ENCODE results near the gene INTS3.

INTS3 gene, protein sequence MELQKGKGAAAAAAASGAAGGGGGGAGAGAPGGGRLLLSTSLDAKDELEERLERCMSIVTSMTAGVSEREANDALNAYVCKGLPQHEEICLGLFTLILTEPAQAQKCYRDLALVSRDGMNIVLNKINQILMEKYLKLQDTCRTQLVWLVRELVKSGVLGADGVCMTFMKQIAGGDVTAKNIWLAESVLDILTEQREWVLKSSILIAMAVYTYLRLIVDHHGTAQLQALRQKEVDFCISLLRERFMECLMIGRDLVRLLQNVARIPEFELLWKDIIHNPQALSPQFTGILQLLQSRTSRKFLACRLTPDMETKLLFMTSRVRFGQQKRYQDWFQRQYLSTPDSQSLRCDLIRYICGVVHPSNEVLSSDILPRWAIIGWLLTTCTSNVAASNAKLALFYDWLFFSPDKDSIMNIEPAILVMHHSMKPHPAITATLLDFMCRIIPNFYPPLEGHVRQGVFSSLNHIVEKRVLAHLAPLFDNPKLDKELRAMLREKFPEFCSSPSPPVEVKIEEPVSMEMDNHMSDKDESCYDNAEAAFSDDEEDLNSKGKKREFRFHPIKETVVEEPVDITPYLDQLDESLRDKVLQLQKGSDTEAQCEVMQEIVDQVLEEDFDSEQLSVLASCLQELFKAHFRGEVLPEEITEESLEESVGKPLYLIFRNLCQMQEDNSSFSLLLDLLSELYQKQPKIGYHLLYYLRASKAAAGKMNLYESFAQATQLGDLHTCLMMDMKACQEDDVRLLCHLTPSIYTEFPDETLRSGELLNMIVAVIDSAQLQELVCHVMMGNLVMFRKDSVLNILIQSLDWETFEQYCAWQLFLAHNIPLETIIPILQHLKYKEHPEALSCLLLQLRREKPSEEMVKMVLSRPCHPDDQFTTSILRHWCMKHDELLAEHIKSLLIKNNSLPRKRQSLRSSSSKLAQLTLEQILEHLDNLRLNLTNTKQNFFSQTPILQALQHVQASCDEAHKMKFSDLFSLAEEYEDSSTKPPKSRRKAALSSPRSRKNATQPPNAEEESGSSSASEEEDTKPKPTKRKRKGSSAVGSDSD

DNA sequence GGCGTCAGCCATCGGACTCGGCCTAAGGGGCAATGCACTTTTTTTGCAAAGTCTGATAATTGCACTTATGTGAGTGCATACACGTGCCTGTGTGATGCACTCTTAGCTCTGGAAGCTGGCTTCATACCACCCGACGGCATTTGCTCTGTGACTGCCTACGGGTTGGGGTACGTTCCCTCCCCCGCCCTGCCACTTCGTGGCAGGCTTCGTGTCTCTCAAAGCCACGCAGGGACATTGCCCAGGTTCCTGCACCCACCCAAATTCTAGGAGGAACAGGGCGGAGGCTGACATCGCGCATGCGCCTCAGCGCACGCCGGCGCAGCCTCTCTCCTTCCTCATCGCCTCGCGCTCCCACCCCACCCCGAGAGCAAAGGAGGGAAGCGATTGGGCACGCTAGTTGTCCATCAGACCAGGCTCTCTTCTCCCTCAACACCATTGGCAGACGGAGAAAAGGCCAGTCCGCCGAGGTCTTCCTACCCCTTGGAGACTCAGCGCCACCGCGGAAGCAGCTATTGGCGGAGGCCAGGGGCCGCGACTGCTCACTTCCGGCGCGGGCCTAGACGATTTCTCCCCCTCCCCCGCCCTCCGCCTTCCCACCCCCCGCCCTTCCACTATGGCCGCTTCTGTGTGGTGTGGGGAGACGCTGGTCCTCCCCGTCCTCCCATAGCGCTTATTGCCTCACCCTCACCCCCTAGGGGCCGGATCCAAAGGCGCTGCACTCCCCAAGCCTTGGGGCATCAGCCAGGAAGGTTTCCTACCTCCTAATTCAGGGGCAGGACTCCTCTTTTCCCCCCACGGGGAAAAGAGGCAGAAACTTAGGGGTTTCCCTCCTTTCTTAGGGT lies at the start of gene INTS3:
TSS of gene INTS3 (plus strand) at position 588 of the 842 bp plus-strand sequence. CDS start 585 bp downstream, outside the sequence.
- DNase-seq = peak; percentile 99

DNA sequence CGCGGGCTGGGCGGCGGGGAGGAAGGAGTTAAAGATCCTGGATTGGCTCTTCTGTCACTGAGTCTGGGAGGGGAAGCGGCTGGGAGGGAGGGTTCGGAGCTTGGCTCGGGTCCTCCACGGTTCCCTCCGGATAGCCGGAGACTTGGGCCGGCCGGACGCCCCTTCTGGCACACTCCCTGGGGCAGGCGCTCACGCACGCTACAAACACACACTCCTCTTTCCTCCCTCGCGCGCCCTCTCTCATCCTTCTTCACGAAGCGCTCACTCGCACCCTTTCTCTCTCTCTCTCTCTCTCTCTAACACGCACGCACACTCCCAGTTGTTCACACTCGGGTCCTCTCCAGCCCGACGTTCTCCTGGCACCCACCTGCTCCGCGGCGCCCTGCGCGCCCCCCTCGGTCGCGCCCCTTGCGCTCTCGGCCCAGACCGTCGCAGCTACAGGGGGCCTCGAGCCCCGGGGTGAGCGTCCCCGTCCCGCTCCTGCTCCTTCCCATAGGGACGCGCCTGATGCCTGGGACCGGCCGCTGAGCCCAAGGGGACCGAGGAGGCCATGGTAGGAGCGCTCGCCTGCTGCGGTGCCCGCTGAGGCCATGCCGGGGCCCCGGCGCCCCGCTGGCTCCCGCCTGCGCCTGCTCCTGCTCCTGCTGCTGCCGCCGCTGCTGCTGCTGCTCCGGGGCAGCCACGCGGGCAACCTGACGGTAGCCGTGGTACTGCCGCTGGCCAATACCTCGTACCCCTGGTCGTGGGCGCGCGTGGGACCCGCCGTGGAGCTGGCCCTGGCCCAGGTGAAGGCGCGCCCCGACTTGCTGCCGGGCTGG lies 49.1 kb upstream of the INTS3 start, which contains the start of gene NPR1:
TSS of gene NPR1 (plus strand) at position 170 of the 818 bp plus-strand sequence. CDS start at position 591, 421 bp downstream.
- no peak for DNase-seq

DNA sequence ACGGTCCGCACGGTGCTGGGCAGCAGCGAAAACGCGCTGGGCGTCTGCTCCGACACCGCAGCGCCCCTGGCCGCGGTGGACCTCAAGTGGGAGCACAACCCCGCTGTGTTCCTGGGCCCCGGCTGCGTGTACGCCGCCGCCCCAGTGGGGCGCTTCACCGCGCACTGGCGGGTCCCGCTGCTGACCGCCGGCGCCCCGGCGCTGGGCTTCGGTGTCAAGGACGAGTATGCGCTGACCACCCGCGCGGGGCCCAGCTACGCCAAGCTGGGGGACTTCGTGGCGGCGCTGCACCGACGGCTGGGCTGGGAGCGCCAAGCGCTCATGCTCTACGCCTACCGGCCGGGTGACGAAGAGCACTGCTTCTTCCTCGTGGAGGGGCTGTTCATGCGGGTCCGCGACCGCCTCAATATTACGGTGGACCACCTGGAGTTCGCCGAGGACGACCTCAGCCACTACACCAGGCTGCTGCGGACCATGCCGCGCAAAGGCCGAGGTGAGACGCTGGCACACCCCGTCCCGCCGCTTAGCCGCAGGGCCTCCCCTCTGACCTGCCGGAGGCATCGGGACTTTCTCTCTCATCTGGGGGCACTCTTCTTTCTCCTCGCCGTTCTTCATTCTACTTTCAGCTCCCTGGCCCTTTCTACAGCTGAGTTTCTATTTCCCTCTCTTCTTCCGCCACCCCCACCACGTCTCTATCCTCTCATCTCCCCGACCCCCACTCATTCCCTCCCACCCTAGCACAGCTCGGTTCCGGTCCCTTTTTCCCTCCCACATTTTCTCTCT lies 48.3 kb upstream of the INTS3 start:
- no peak for DNase-seq

DNA sequence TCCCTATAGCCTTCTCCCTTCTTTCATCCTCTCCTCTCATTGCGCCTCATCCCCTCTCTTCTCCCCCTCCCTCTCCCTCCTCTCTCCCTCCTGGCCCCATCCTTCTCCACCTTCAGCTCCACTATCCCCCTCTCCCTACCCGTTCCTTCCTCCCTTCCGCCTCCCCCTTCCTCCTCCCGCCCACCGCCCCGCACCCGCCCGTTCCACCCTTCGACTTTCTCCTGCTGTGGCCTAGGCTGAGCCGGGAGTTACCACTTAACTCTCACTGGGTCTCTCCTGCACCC lies 47.8 kb upstream of the INTS3 start:
- DNase-seq = no peak

DNA sequence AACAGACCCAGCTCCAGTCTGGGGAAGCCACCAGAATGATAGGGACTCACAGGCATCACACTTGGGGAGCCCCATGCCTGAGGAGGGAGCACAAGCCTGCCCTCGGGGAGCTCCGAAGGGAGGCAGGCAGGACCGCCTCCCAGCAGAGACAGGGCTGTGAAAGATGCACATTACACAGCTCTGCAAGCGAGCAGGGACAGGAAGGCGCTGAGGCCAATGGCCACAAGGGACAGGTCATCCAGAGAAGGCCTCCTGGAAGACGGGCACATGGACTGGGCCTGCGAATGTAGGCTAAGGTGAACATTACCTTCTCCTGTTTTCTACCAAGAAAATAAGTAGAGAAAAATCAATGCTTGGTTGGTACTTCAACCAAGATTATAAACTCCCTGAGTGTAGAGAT lies 45.1 kb upstream of the INTS3 start:
- DNase-seq = no peak

DNA sequence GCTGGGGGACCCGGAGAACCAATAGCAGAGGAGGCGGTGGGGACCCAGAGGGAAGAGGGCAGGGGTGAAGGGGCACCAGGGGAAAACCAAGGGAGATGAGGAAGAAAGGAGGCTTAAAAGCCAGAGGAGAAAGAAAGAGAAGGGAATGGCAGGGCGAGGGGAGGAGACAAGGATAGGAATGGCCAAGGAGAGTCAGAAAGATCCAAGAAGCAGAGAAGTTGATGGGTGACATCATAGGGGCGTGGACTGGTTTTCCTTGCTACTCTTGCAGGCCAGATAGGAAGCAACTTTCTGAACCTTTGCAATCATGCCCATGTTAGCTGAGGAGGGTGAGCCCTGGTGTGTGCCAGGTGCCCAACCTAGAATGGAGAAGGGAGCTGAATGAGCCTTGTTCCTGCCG lies 44.0 kb upstream of the INTS3 start:
- no peak for DNase-seq

DNA sequence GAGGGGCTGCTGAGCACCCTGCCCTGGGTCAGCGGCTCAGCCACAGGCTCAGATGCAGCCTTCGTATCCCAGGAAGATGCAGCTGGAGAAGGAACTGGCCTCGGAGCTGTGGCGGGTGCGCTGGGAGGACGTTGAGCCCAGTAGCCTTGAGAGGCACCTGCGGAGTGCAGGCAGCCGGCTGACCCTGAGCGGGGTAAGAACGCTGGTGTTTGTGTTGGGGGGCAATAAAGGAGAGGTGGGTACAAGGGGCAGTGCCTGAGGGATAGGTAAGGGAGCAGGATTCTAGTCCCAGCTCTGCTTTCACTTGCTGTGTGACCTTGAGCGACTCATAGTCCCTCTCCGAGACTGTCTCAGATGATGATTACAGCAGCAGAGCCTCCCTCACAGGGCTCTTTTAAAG lies 43.0 kb upstream of the INTS3 start:
- DNase-seq = no peak

DNA sequence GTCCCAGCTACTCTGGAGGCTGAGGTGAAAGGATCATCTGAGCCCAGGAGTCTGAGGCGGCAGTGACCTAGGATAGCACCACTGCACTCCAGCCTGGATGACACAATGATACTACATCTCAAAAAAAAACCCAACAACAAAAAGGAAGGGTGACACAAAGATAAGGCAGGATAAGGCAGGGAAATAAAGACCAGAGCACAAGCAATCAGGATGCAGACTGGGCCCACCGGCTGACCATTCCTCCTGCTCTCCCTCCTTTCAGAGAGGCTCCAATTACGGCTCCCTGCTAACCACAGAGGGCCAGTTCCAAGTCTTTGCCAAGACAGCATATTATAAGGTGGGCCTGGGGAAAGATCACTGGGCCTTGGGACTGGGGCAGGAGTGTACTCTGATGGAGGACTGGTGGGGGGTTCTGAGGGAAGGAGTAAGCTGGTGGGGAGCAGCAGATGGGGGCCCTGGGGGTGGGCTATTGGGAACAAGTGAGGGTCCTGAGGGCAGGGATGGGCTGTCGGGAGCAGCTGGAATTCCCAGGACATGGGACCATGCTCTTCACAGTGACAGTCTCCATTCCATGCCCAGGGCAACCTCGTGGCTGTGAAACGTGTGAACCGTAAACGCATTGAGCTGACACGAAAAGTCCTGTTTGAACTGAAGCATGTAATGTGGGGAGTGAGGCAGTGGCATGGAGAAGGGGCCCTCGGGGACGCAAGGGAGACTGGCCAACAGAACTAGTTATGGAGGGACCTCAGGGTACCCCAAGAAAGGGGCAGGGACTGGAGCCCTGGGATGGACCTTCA lies 42.1 kb upstream of the INTS3 start:
- no peak for DNase-seq

DNA sequence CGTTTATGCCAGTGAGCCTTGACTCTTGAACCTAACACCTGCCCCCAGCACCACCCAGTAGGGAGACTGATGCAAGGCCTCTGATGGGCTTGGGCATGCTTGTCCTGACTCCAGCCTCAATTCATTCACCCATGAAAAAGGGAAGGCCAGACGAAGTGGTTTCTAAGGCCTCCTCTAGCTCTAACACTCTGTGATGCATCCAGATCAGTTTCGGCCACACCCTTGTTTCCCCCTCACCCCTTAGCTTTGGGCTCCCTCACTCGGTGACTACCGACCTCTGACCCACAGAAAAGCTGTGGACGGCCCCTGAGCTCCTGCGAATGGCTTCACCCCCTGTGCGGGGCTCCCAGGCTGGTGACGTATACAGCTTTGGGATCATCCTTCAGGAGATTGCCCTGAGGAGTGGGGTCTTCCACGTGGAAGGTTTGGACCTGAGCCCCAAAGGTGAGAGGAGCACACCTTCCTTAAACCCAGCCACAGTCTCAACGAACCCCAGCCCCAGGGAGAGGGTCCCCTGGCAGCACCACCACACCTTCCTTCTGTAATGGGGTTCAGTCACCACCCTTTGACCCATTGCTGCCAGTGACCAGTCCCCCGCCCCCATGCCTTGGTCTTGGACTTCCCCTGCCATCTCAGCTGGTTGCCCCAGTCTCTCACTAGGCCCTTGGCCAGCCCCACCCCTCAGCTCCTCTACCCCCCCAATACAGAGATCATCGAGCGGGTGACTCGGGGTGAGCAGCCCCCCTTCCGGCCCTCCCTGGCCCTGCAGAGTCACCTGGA lies 40.3 kb upstream of the INTS3 start:
- no peak for DNase-seq

DNA sequence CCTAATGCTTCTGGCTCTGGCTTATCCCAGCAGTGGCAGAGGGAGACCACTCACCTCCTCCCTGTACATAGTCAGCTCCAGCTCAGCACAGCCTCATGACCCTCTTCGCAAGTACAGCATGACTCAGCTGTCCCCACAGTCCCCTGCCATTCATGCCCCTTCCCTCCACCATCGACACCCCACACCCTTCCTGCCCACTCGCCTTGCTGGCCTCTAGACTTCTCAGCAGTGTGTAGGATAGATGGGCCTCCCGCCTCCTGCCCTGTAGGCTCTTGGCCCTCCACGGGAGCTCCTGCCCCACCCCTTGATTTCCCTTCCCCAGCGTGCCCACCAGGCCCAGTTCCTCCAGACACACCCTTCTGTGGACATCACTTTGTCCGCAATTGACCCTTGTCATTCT lies 39.6 kb upstream of the INTS3 start:
- no peak for DNase-seq

DNA sequence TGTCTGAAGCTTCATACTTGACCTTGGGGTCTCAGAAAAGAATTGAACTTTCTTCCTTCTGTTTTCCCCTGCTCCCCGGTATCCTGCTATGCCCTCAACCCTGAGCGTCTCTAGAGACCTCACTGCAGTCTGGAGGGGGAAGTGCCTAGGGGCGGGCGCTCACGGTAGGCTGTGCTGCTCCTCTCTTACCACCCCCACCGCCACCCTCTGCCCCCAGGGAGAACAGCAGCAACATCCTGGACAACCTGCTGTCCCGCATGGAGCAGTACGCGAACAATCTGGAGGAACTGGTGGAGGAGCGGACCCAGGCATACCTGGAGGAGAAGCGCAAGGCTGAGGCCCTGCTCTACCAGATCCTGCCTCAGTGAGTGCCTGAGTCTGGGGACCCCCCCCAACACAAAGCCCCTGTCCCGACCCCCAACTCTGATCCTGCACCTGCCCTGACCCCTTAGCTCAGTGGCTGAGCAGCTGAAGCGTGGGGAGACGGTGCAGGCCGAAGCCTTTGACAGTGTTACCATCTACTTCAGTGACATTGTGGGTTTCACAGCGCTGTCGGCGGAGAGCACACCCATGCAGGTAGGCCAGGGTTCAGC lies 39.0 kb upstream of the INTS3 start:
- DNase-seq = no peak

DNA sequence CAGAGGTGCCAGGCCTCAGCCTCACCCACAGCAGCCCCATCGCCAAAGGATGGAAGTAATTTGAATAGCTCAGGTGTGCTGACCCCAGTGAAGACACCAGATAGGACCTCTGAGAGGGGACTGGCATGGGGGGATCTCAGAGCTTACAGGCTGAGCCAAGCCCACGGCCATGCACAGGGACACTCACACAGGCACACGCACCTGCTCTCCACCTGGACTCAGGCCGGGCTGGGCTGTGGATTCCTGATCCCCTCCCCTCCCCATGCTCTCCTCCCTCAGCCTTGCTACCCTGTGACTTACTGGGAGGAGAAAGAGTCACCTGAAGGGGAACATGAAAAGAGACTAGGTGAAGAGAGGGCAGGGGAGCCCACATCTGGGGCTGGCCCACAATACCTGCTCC lies 34.4 kb upstream of the INTS3 start:
- no peak for DNase-seq

DNA sequence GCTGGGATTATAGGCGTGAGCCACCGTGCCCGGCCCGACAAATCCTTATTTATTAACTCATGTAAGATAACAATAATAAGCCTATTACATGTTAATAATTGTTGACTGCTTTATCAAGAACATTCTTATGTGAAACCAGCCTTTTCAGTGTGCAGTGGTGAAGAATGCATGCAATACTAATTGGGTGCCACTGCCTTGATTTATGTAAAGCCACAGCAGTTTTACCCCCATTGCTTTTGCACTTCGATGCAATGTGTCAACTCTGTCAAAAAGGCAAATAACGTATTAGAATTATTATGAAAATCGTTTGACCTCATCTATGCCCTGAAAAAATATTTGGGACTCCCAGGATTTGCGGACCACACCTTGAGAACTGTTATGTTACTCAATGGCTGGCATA lies 31.1 kb upstream of the INTS3 start:
- DNase-seq = no peak

DNA sequence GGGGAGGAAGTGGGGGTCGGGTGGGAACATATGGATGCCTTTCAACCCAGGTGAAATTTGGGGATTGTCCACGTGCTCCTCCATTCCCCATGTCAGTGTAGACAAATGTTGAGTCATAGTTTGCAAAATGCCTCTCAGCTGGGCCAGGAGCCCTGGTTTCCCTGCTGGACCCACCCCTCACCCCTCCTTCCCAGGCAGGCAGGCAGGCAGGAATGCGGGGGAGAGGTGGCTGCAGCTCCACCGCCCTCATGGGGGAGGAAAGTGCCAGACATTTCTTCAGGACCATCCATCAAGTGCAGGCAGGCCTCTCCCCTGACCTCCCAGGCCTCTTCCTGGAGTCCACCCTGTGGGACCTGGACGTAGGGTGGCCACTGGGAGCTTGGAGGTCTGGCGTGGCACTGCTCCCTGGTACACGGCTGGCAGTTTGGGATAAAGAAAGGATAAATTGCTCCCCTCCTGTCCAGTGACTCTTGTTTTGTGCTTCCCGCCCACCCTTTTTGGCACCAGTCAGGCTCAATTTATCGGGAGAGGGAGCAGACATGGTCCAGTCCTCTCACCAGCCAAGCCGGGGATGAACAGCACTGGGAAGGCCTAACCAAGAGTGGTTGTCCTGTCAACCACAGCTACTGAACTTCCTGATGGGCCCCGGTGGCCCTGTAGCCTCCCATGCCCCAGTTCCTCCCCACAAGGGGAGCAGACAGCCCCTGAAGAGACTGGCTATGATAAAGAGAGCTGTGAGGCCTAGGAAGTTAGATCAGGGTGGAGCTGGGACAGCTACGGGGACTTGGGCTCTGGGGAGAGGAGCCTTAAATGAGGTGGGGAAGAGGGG lies 30.4 kb upstream of the INTS3 start:
- no peak for DNase-seq

DNA sequence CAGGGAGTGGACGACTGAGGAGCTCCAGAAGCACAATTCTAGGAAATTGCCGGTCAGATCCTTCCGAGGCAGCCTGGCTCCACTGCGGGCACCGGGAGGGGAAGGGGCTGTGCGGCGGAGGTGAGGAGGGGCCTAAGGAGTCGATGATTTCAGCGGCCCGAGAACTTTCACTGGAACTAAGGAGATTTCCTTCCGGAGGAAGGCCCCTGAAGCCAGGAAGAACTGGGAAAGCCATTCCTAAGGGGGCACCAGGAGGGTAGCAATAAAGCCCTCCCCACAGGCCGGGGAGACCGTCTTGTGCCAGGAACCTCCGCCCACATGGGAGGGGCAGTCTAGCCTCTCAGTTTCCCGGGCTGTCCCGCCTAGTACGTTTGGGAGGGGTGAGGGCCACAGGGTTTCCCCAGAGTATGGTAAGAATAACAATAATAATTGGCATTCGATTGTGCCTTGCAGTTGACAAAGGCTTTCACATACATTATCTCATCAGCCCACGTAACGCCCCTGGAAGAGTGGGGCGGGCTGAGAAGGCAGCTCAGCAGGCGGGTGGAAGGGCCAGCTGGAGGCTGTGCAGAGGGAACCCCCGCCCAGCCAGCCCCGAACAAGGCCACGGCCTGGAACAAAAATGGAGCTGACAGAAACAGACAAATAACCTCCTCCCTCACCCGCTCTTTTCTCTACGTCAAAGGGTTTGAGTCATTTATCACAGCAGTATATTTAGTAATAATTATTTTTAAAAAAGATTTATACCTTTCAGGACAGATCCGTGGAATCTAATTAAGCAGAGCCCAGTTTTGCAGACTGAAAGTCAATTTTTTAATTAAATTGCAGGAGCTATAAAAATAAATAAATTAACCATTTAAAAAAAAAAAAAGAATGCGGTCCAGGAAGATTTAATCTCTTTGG lies 29.6 kb upstream of the INTS3 start:
- DNase-seq = peak; percentile 47

DNA sequence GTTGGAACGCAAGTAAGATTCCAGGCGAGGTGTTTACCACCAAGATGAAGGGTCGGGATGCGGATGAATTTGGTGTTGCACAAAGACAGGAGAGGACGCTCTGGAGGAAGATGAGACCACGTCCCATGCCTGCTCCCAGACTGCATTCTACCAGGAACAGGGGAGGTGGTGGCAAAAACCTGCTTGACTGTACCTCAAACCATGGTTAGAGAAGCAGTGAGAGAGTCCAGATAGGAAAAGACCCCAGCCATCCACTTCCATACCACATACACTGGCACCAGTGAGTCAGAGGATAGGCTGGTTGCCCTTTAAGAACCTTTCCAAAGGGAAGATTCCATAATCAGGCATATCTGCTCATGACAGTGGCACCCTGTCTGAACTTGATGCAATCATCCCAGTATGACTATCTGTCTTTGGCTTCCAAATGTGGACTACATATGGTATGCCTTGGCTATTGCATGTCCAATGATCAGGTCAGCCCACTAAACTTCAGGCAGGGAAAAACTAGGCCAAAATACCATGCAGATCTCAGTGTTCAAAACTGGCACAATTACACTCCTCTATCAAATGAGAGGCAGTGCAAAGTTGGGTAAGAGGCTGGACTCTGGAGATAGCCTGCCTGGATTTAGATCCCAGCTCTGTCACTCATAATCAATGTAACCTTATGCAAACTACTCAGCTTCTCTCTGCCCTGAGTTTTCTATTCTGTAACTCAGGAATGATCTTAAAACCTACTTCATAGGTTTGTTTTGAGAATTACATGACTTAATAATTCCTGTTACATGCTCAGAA lies 28.7 kb upstream of the INTS3 start:
- no peak for DNase-seq
